GM03348 (cell line): ENCODE results near the gene CACNB2.

Experiments used
- DNase-seq: peaks from one replicate; pipeline ENCODE4 v3.0.0; 2012; ENCODE audit warnings: low spot score

CACNB2 gene

GRCh38 chr10:18231480-18231879, 91.3 kb downstream of the CACNB2 start:
- no peak for DNase-seq

- no peak for DNase-seq
Measured at GRCh38 chr10:18233775-18234174, 93.6 kb downstream of the CACNB2 start.

GRCh38 chr10:18235477-18235876, 95.3 kb downstream of the CACNB2 start:
- no peak for DNase-seq

DNA sequence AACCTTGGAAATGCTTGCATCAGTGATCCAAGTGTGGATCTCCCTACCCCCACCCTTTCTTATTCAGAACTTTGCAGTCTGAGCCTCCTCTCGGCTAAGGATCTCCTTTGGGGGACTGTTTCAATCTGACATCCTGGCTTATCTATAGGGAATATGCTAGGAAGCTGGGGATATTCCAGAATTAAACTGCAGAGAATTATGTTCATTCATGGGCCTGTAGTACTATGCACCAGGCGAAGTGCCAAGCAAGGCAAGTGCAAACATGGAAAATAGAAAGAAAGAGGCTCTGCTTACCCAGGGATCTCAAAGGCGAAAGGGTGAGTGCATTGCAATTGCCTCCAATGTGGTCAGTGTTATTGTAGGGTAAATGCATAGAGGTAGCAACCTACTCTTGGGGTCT, 96.5 kb downstream of the CACNB2 start:
- DNase-seq, result no peak

DNA sequence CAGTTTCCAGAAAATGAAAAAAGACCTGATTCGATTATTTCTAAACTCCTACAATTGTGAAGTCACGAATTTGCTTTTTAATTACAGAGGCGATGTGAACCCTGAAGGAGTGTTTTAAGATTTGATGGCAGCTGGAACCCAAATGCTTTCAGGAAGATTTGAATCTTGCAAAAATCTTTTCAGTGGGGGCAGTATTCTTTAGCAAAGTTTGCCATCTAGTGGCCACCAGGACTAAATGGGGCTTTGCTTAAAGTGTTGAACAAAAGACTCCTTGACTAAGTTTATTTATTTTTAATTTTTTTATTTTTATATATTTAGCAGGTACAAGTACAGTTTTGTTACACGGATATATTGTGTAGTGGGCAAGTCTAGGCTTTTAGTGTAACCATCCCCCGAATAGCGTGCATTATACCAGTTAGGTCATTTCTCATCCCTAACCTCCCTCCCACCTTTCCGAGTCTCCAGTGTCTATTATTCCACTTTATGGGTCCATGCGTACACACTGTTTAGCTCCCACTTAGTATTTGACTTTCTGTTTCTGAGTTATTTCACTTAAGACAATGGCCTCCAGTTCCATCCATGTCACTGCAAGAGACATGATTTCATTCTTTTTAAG, 98.8 kb downstream of the CACNB2 start:
- DNase-seq, result peak; percentile 67

DNA sequence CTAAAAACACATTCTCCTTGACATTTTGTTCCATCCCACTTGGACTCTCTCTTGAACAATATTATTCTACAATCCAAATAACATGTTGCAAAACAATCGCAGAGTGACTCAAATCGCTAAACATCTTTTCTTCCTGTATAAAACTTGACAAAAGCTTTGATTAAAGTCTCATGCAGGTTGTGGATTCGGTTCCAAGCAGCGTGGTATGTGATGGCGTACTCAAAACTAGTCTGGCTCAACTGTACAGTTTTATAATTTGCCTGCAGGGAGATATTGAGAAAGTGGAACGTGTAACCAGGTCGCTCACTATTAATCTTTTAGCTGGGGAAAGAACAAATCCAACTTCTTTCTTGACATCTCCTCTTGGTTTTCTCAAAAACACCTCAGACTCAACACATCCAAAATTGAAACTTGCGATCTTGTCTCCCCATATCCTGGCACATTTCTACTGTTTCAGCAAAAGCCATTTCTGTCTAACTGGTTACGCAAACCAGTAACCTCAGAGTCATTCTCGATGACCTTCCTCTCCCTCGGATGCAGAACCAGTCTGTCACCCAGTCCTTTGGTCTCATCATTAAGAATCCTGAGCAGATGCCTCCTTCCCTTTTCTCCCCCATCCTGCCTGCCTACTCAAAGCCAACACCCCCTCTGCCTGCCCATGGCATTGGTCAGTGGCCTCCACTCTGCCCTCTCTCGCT, 100.1 kb downstream of the CACNB2 start:
- DNase-seq, result no peak

DNA sequence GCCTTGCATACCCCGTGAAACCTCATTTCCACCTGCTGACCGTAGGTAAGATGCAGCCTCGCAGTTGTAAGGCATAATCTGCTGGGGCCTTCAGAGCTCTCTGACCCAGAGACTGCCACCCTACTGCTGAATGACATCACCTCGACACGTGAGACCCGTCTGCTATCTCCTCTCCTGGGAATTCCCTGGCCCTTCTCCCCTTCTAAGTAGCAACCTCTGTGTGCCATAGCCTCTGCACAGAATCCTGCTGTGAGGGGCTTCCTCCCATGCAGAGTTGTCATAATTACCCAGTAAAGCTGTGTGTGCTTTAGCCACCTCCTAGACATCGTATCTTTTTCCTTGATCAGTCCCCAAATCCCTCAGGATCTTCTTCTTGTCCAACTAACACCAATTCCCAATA, 106.7 kb downstream of the CACNB2 start:
- no peak for DNase-seq

- DNase-seq, result no peak
Measured at GRCh38 chr10:18252086-18252485, 111.9 kb downstream of the CACNB2 start.

DNA sequence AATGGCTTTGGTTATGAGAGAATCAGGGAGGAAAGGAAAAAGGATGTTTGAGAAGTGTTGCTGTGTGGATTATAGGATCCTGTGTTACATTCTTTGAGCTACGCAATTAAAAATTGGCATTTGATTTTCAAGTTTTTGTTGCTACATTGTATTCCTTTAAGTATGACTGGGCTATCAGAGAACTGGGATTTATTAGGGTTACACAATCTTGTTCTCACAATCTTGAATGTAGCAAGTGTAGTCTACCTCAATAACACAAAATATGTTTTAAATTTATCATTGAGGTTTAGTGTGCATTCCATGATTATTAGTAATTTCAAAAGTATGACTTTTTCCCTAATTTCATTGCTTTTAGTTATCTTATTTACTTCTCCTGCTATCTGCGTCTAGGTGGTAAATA, 113.9 kb downstream of the CACNB2 start:
- peak; percentile 42 for DNase-seq

GRCh38 chr10:18254692-18255091, 114.5 kb downstream of the CACNB2 start:
- DNase-seq, result no peak

- DNase-seq, result no peak
Measured at GRCh38 chr10:18260310-18260922, 120.2 kb downstream of the CACNB2 start.

DNA sequence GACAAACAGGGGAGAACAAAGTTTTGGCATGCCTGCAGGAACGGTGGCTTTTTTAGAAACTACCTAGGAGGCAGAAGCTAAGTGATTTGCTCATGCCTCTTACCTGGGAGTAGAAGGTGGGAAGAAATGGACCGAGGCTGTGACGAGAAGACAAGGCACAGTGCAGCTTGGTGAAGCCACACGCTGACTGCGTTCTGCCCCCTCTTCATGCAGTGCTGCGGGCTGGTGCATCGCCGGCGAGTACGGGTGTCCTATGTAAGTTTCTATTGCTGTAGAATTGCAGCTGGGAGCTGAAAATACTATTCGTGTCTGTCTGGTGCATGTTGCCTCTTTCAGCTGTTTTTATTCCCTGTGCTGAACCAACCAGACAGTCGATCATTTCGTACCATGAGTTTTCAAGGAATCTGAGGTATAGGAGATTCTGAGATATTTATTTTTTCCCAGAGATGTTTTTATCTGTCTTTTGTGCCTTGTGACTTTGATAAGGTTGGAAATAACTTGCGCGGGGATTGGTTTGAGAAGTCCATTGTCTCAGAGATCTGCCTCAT, 120.9 kb downstream of the CACNB2 start:
- no peak for DNase-seq

- peak; percentile 11 for DNase-seq
Measured at GRCh38 chr10:18261768-18262231, 121.6 kb downstream of the CACNB2 start.

GRCh38 chr10:18264466-18265050, 124.3 kb downstream of the CACNB2 start:
- DNase-seq, result no peak

DNA sequence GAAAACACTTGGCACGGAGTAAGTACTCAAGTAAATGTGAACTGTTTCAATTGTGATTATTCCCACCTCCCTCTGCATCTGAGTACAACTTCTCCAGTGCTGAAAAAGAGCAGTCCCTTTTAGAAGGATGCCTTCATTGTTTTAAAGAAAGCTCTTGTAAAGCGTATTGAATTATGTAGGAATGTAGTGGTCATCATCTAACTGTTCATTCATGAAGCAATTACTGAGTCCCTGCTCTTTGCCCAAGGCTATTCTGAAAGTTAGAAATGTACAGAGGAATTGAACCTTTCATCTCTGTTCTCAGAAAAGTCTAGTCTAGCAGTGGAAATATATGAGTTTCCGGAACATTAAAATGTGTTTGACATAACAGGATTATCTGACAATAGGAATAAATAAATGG, 127.8 kb downstream of the CACNB2 start:
- DNase-seq, result no peak

GRCh38 chr10:18271491-18271890, 131.3 kb downstream of the CACNB2 start:
- no peak for DNase-seq

DNA sequence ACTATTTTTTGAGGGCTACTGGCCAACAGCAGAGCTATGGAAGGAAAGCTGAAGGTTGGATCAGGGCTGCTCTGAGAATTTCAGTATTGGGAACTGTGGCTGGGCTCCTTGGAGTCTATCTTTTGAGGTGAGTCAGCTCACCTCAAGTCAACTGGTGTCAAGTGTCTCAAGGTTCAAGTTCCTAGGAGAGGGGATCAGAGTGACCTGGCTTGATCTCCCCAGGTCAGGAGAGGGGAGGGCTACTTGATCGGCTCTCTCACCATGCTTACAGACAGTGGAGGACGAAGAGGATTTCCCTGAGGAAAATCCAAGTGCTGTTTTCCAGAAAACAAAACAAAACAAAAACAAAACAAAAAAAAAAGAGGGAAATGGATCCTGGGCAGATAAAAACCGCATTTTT, 132.8 kb downstream of the CACNB2 start:
- no peak for DNase-seq

- DNase-seq, result no peak
Measured at GRCh38 chr10:18278181-18278580, 138.0 kb downstream of the CACNB2 start.

DNA sequence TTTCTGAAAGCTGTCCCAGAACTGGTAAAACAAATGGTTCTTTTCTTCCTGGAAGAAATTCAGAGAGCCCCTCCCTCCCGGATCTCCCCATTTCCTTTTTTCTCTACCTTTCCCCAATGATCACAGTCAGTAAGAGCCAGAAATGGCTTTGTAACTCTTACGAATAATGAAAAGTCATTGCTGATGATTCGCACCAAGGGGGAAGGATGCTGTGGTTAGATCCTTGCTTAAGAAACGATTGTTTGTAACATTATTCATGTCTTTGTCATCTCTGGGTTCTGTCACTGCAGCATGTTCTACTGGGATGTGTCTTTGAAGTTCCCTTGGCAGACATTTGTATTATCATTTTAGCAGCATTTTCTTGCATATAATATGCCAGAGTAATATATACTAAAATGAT, 138.9 kb downstream of the CACNB2 start:
- DNase-seq, result peak; percentile 51

GRCh38 chr10:18282094-18282493, 141.9 kb downstream of the CACNB2 start:
- no peak for DNase-seq

GRCh38 chr10:18290651-18291313, 150.6 kb downstream of the CACNB2 start:
- DNase-seq, result no peak
